Endodermal cell (in vitro differentiated cells): ENCODE measurements around the gene HECW1. TPM values are rescaled to one million over a fixed set of nuclear protein-coding genes. Genes with fewer than 3 reads are reported as not detected.
A peak's percentile ranks its signal among the peaks of the same experiment; 100 is the strongest.

ENCODE experiments used
- DNase-seq: peaks from one replicate; pipeline ENCODE4 v3.0.0-alpha.2; 2017
- H3K27ac ChIP-seq: 2 replicates; pipeline ENCODE4 v1.5.1; 2013; ENCODE audit warnings: mild to moderate bottlenecking, low read depth, low read length, moderate library complexity
- H3K27me3 ChIP-seq: 2 replicates; pipeline ENCODE4 v1.6.1; 2013; ENCODE audit warnings: mild to moderate bottlenecking, low read length, moderate library complexity; ENCODE audit not compliant: insufficient read depth, control insufficient read depth, poor library complexity, severe bottlenecking
- H3K36me3 ChIP-seq: 2 replicates; pipeline ENCODE4 v1.7.0; 2013; ENCODE audit warnings: mild to moderate bottlenecking, low read length, moderate library complexity; ENCODE audit not compliant: control insufficient read depth, insufficient read depth
- H3K4me1 ChIP-seq: one replicate; pipeline ENCODE4 v1.7.0; 2013; ENCODE audit warnings: low read length; ENCODE audit not compliant: control insufficient read depth, insufficient read depth
- H3K4me3 ChIP-seq: 2 replicates; pipeline ENCODE4 v1.5.1; 2013; ENCODE audit warnings: mild to moderate bottlenecking, low read length, moderate library complexity
- H3K9ac ChIP-seq: 2 replicates; pipeline ENCODE4 v1.6.1; 2013; ENCODE audit warnings: mild to moderate bottlenecking, low read length, moderate library complexity; ENCODE audit not compliant: poor library complexity, severe bottlenecking; ENCODE audit errors: extremely low read depth
- H3K9me3 ChIP-seq: 2 replicates; pipeline ENCODE4 v1.6.1; 2013; ENCODE audit warnings: mild to moderate bottlenecking, low read length, moderate library complexity; ENCODE audit not compliant: control insufficient read depth
- H3K27ac Mint-ChIP-seq: 2 replicates; pipeline ENCODE4 v1.8.0; 2020; ENCODE audit warnings: mixed read lengths
- H3K27me3 Mint-ChIP-seq: 2 replicates; pipeline ENCODE4 v1.8.0; 2021; ENCODE audit warnings: mild to moderate bottlenecking, mixed read lengths; ENCODE audit not compliant: insufficient read depth
- H3K36me3 Mint-ChIP-seq: 2 replicates; pipeline ENCODE4 v1.8.0; 2020; ENCODE audit warnings: low read depth, mixed read lengths
- H3K4me1 Mint-ChIP-seq: 2 replicates; pipeline ENCODE4 v1.8.0; 2020; ENCODE audit warnings: mixed read lengths
- H3K4me3 Mint-ChIP-seq: 2 replicates; pipeline ENCODE4 v1.8.0; 2020; ENCODE audit warnings: mild to moderate bottlenecking, moderate library complexity, mixed read lengths
- H3K9me3 Mint-ChIP-seq: 2 replicates; pipeline ENCODE4 v1.8.0; 2020; ENCODE audit warnings: mild to moderate bottlenecking, mixed read lengths
- WGBS, 2 experiments: methylation state at CpG; one replicate each; pipeline versions ENCODE4 v1.1.5 to v1.1.7; 2013; ENCODE audit warnings: missing lambda C conversion rate in 2 of 2, mixed read lengths in 1 of 2; ENCODE audit not compliant: insufficient coverage in 1 of 2, insufficient read length in 1 of 2; 5-methylcytosine and 5-hydroxymethylcytosine counted together
- total RNA-seq, 2 donors: library from RNA; stranded (reverse); fragmentation: NEBNext Ultra II Directional in 1 of 2; extraction: Animal tissue kit (Norgen Biotek cat#: 25700) in 1 of 2; gene quantifications; 2 replicates in 1 of 2; 3 replicates in 1 of 2; pipeline ENCODE4 v1.2.1, GENCODE V29; 2021
- TF ChIP-seq, protein P1 (sequence below): fragments of 200-600 bp; sonication (generic); conservative IDR thresholded peaks from 2 replicates; pipeline ENCODE4 v1.5.0; 2021; ENCODE audit warnings: antibody characterized with exemption, mild to moderate bottlenecking

HECW1 gene
- total RNA-seq, 2 donors from 2014 or later = 4.6 to 12.0 TPM

DNA sequence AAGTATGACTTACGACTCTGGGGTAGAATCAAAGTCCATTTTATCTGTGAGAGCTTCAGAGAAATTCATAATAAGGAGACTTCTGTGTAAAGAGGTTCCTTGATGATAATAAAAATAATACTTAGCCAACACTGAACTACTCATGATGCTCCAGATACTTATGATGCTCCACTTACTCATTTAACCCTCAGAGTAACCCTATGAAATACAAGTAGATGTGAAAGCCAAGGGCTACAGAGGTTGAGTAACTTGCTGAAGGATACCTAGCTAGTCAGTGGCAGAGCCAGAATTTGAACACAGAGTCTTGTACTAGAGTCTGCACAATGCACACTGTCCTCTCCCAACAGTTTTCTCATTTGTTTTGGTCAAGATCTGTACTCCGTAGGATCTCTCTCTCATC is 89.5 kb downstream of the HECW1 start:
- no peak overlapping the region for H3K9ac ChIP-seq
- no peaks in the 10 kb centered on the region for H3K4me1 ChIP-seq
- TF ChIP-seq, protein P1, sequence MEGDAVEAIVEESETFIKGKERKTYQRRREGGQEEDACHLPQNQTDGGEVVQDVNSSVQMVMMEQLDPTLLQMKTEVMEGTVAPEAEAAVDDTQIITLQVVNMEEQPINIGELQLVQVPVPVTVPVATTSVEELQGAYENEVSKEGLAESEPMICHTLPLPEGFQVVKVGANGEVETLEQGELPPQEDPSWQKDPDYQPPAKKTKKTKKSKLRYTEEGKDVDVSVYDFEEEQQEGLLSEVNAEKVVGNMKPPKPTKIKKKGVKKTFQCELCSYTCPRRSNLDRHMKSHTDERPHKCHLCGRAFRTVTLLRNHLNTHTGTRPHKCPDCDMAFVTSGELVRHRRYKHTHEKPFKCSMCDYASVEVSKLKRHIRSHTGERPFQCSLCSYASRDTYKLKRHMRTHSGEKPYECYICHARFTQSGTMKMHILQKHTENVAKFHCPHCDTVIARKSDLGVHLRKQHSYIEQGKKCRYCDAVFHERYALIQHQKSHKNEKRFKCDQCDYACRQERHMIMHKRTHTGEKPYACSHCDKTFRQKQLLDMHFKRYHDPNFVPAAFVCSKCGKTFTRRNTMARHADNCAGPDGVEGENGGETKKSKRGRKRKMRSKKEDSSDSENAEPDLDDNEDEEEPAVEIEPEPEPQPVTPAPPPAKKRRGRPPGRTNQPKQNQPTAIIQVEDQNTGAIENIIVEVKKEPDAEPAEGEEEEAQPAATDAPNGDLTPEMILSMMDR = no peak
- Mint-ChIP-seq H3K9me3 (no peaks in the 10 kb centered on the region), H3K4me3 (no peak overlapping the region), H3K27ac (no peak overlapping the region), H3K36me3 (no peaks in the 10 kb centered on the region), H3K27me3 (no peaks in the 10 kb centered on the region), H3K4me1 (peaks cover 11% of the 10 kb centered on the region)
- H3K9me3 ChIP-seq = no peaks in the 10 kb centered on the region
- DNase-seq = peak; percentile 3
- H3K27me3 ChIP-seq = no peaks in the 10 kb centered on the region
- no peaks in the 10 kb centered on the region for H3K36me3 ChIP-seq
- no peak overlapping the region for H3K27ac ChIP-seq
- H3K4me3 ChIP-seq = no peak overlapping the region
- WGBS, 2 experiments = 90 to 97% methylated on average over 2 of the region's 2 CpGs

DNA sequence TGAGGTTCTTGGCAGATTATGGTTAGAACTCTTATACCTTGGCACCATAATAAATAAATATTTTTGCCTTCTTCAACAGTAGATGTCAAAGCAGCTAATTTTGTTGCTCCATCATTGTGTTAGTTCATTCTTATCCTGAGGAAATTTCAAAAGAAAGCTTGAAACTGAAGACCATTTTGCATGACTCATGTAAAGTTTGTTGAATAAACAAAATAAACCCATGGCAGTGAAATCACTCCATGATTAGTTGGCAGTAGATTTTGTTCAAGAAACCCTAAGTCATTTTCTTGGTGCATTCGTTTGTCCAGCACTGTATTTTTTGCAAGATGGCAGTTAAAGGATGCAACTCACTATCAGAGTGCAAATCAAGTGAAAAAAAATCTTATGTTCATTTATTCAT is 91.6 kb downstream of the HECW1 start:
- Histone ChIP-seq H3K27me3 (no peaks in the 10 kb centered on the region), H3K36me3 (no peaks in the 10 kb centered on the region), H3K9ac (no peak overlapping the region), H3K27ac (no peak overlapping the region), H3K4me1 (no peaks in the 10 kb centered on the region), H3K4me3 (no peak overlapping the region), H3K9me3 (no peaks in the 10 kb centered on the region)
- Mint-ChIP-seq H3K36me3 (no peaks in the 10 kb centered on the region), H3K4me1 (peaks cover 4% of the 10 kb centered on the region), H3K4me3 (no peak overlapping the region), H3K27ac (no peak overlapping the region), H3K27me3 (no peaks in the 10 kb centered on the region), H3K9me3 (no peaks in the 10 kb centered on the region)
- 91 to 100% methylated on average over 1 of the region's 1 CpG for WGBS, 2 experiments
- no peak for DNase-seq
- TF ChIP-seq, protein P1 = no peak

DNA sequence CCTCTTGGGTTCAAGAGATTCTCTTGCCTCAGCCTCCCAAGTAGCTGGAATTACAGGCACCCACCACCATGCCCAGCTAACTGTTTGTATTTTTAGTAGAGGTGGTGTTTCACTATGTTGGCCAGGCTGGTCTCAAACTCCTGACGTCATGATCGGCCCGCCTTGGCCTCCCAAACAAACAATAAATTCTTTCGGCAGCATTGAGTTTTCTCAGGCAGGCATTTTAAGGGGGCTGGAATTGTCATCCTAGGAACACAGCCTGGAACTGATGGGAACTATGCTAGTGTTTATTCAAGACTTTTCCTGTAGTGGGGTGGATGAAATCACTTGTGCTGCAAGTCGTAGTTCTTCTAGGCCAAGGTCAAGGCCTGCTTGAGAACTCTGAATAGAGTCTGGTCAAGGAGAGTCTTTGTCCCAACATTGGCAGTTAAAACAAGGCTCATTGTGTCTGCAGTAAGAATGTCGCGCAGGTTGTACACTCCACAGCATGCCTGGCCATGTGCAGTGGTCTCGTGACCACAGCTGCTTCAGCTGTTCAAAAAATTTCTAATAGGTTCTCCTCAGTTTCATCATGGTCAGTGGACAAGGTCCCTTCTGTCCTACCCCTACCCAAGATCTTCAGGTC is 92.8 kb downstream of the HECW1 start:
- no peaks in the 10 kb centered on the region for H3K36me3 ChIP-seq
- no peaks in the 10 kb centered on the region for H3K27me3 ChIP-seq
- H3K9me3 ChIP-seq = no peaks in the 10 kb centered on the region
- TF ChIP-seq, protein P1 = no peak
- Mint-ChIP-seq H3K4me3 (no peak overlapping the region), H3K27ac (no peak overlapping the region), H3K9me3 (no peaks in the 10 kb centered on the region), H3K36me3 (no peaks in the 10 kb centered on the region), H3K4me1 (peaks cover 4% of the 10 kb centered on the region), H3K27me3 (no peaks in the 10 kb centered on the region)
- H3K9ac ChIP-seq = no peak overlapping the region
- H3K27ac ChIP-seq = no peak overlapping the region
- WGBS, 2 experiments = 94% methylated on average over 3 to 8 of the region's 8 CpGs
- H3K4me3 ChIP-seq = no peak overlapping the region
- peak; percentile 26 for DNase-seq
- no peaks in the 10 kb centered on the region for H3K4me1 ChIP-seq
